ENCODE data around the gene PEX5L.

- TF ChIP-seq POLR2AphosphoS5 (IDR thresholded peaks at IDR 0.05; ENCODE audit: low read depth, low read length): no peak
- TF ChIP-seq TAF1 (IDR thresholded peaks at IDR 0.05; ENCODE audit: borderline replicate concordance, insufficient read depth, low read length): no peak
- TF ChIP-seq, protein P1, sequence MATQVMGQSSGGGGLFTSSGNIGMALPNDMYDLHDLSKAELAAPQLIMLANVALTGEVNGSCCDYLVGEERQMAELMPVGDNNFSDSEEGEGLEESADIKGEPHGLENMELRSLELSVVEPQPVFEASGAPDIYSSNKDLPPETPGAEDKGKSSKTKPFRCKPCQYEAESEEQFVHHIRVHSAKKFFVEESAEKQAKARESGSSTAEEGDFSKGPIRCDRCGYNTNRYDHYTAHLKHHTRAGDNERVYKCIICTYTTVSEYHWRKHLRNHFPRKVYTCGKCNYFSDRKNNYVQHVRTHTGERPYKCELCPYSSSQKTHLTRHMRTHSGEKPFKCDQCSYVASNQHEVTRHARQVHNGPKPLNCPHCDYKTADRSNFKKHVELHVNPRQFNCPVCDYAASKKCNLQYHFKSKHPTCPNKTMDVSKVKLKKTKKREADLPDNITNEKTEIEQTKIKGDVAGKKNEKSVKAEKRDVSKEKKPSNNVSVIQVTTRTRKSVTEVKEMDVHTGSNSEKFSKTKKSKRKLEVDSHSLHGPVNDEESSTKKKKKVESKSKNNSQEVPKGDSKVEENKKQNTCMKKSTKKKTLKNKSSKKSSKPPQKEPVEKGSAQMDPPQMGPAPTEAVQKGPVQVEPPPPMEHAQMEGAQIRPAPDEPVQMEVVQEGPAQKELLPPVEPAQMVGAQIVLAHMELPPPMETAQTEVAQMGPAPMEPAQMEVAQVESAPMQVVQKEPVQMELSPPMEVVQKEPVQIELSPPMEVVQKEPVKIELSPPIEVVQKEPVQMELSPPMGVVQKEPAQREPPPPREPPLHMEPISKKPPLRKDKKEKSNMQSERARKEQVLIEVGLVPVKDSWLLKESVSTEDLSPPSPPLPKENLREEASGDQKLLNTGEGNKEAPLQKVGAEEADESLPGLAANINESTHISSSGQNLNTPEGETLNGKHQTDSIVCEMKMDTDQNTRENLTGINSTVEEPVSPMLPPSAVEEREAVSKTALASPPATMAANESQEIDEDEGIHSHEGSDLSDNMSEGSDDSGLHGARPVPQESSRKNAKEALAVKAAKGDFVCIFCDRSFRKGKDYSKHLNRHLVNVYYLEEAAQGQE (IDR thresholded peaks at IDR 0.05; ENCODE audit: insufficient read depth in 1 of 2, low read depth in 2 of 2, low read length in 2 of 2): no peak
- TF ChIP-seq FOXP2 (optimal IDR thresholded peaks at IDR 0.05; ENCODE audit: borderline replicate concordance, extremely low read depth, extremely low read length, insufficient read depth): no peak
These were observed 234.9 kb downstream of the PEX5L start for GRCh38 chr3:179801856-179802255.

Data from PFSK-1 (cell line).